GM12875 (cell line): ENCODE measurements around the gene NBPF14.
"Not testable (repeated sequence)": the region's sequence is repeated elsewhere in the genome, so short reads cannot be mapped to it uniquely, and the experiment has no call there.

ENCODE experiments used
- H3K4me3 ChIP-seq: one replicate; pipeline ENCODE4 v1.5.1; 2011; ENCODE audit warnings: low read depth, low read length, control low read depth

The NBPF14 gene

GRCh38 chr1:148595911-148596310 is at the start of gene NBPF14:
TSS of gene NBPF14 (minus strand) at chr1:148596011. CDS start at chr1:148595717, 294 bp downstream.
- H3K4me3 ChIP-seq = not testable (repeated sequence)

DNA sequence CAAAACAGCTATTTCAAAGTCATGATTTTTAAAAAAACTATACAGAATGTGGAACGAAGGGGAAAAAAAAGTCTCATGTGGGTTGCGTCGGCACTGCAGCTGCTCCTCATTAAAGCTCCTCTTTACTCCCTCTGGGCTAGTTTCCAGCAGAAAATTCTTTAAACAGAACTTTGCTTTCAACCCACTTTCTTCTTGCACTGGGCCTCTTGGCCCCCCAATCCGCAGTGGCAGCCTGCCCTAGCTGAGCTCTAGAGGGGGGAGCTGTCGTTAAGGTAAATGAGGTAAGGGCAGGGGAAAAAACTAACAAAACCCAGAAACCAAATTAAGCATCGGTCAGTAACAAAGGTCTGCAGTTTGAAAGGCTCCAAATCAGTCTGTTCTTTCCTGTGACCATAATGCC is 29.6 kb upstream of the NBPF14 start:
- not testable (repeated sequence) for H3K4me3 ChIP-seq

- not testable (repeated sequence) for H3K4me3 ChIP-seq
Observed at GRCh38 chr1:148618216-148618615, 22.4 kb upstream of the NBPF14 start.

DNA sequence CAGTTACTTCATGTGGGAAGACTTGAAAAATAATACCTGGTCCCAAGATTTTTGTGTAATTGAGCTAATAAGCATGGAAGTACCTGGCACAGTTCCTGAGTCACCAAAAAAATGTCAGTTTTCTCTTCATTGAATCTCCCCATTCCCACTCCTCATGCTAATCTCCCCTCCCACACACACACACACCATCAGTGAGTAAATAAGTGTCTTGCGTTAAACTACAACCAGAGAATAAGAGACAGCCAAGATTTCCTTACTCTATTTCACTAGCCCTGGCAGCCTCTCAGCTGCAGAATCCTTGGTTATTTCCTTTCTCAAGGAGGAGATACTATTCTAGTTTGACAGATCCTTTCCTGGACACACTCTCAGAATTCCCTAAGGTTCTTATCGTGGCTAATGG is 9.5 kb upstream of the NBPF14 start:
- not testable (repeated sequence) for H3K4me3 ChIP-seq

DNA sequence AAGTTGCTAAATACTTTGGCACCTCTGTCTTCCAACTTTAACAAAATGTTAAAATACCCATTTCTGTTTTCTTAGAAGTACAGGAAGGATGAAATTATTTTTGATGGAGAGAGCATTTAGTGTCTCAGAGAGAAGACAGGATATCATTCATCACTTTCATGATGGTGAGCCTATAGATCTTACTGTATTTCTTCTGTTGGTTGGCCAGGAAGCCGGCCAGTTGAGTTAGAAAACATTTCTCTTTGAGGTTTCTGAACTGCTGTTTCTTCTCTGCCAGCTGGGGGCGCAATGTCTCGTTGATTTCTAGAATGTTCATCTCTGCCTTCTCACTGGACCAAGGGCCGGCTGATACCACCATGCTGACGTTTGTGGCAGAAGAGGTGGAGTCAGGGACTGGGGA is 451 bp downstream of the NBPF14 start:
- not testable (repeated sequence) for H3K4me3 ChIP-seq

DNA sequence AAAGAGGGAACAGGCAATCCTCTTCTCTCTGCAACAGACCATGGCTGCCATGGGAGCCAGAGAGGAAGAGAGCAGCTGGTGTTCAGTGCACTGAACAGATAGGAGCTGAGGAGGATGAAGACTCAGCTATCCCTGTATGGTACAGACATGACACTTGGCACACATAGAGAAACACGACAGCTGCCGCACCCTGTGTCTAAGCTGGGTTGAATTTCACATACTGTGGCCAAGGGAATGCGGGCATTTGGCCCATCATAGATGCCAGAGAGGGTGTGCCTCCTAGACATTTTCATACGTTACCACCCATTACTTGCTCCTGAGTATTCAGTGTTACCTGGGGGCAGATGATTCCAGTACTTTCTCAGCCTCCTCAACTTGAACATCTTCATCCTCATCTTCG is 4.7 kb downstream of the NBPF14 start:
- H3K4me3 ChIP-seq = not testable (repeated sequence)

DNA sequence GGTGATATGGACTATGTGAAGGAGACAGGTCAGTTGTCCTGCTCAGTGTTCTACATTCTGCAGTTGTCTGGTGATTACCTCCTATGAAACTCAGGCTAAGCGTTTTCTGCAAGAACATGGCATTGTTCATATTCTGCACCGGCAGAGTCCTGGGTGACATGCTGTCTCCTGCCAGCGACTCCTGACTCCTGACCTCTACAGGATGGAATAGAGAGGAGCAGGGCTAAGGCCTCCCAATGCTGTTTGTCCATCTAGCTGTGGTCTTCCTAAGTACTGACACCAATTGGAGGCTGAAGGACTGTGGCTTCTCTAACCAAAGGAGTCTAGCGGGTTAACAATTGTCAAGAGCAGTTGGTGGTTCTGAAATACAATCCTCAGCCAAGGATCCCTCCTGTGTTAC is 63.7 kb downstream of the NBPF14 start:
- not testable (repeated sequence) for H3K4me3 ChIP-seq

DNA sequence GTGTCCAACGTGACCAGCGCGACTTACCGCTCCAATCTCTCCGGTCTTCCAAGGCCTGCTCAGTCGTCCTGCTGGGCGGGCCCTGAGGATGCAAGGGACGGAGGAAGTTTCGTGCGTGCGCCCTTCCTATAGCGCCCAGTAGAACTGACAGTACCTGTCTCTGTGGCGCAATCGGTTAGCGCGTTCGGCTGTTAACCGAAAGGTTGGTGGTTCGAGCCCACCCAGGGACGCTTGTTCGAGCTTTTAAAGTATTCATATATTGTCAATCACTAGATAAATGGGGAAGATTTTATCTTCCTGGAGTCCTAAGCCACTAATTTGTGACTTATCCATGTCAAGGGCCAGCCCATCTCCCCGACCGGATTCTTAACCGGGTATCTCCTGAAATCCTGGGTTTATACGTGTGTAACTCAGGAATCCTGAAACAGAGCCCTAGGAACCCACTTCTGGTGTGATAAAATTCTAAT is 66.7 kb downstream of the NBPF14 start:
- H3K4me3 ChIP-seq = not testable (repeated sequence)

- not testable (repeated sequence) for H3K4me3 ChIP-seq
Observed at GRCh38 chr1:148528591-148528990, 67.2 kb downstream of the NBPF14 start.

DNA sequence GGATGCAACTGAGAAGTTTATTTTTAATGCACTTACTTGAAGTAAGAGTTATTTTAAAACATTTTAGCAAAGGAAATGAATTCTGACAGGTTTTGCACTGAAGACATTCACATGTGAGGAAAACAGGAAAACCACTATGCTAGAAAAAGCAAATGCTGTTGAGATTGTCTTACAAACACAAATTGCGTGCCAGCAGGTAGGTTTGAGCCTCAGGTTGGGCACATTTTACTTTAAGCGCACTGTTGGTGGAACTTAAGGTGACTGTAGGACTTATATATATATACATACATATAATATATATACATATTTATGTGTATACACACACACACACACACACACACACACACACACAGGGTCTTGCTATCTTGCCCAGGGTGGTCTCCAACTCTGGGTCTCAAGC is 69.2 kb downstream of the NBPF14 start:
- H3K4me3 ChIP-seq = not testable (repeated sequence)

DNA sequence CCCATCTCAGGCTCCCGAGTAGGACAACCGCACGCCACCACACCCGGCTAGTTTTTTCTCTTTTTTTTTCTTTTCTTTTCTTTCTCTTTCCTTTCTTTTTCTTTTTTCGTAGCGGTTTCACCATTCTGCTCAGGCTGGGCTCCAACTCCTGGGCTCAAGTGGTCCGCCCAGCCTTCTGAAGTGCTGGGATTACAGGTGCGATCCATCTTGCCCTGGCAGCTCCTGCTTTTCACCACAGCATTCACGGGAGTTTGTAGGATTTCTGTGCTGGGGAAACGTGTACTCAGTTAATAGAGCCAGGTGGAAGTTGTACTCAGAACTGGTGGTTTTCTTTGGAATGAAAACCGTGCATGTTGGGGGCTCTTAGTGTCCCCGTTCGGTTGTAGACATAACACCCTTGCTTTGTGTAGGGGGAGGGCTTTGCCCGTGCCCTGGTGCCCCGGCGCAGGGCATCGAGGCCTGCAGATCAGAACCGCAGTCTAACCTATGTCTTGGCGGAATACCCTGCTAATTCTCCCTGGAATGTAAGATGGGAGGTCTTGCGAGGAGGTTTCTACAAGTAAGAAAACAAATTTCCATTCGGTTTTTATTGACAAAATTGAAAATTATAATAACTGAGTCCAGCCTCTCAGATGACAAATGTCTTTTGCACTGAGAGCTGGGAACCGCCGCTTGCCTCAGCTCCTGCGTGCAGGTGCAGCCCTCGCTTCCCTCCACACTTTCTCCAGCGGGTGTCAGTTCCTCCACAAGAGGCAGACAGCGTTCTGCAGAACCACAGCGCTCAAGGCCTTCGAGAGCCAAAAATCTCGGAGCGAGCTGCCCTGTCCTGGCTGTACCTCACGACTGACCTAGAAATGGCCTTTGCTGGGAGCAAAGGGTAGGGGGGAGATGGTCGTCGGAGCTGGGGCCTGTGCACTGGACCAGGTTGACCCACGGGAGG is 72.3 kb downstream of the NBPF14 start:
- not testable (repeated sequence) for H3K4me3 ChIP-seq

GRCh38 chr1:148522561-148523204 is 73.1 kb downstream of the NBPF14 start:
- not testable (repeated sequence) for H3K4me3 ChIP-seq

DNA sequence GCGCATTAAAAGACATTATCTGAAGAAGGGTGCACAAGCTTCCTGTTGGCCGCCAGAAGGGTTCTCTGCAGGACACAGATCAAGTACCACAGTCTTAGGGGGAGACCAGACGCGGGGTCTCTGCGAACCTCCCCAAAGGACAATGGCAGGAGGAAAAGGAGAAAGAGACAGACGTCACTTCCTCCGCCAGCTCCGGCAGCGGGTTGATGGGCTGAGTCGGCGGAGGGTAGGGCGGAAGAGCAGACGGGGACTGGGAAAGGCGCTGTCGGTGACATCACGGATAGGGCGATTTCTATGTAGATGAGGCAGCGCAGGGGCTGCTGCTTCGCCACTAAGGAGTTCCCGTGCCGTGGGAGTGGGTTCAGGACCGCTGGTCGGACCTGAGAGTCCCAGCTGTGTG is 73.7 kb downstream of the NBPF14 start:
- not testable (repeated sequence) for H3K4me3 ChIP-seq

GRCh38 chr1:148514310-148514709 is 81.5 kb downstream of the NBPF14 start:
- not testable (repeated sequence) for H3K4me3 ChIP-seq

DNA sequence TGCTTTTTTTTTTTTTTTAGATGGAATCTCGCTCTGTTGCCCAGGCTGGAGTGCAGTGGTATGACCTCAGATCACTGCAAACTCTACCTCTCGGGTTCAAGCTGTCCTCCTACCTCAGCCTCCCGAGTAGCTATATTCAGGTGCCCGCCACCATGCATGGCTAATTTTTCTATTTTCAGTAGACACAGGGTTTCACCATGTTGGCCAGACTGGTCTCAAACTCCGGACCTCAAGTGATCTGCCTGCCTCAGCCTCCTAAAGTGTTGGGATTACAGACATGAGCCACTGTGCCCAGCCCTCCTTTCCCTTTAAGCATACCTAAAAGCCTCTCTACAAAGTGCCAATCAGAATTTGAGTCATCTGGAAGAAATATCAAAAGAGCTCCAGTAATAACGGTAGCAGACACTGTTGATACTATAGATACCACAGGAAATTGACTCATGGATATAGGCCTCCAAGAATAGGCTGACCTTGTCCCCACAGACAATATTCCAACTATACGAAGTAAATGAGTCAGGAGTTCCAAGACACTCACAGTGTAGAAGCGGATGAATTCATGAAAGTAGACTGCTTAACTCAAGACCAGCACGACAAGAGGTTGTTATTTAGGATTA is 83.1 kb downstream of the NBPF14 start:
- not testable (repeated sequence) for H3K4me3 ChIP-seq

- H3K4me3 ChIP-seq = not testable (repeated sequence)
Observed at GRCh38 chr1:148493933-148494332, 101.9 kb downstream of the NBPF14 start.

DNA sequence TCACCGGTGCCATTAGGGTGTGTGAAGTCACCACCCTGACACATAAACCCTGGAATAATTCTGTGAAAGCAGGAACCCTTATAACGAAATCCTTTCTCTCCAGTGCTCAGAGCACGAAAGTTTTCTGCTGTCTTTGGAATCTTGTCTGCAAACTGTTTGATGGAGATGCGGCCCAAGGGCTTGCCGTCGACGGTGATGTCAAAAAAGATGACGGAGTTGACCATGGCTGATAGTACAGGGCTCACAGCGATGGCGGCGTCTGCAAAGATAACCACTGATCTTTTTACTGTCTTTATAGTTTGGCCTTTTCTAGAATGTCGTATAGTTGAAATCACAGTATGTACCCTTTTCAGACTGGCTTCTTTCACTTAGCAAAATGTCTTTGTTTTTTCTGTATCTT is 112.8 kb downstream of the NBPF14 start, which contains the start of gene PPIAL4G:
TSS of gene PPIAL4G (minus strand) at position 274 of the 400 bp plus-strand sequence. CDS start at position 224, 50 bp downstream.
- H3K4me3 ChIP-seq = not testable (repeated sequence)
